Prostate gland (tissue), 2 donors: ENCODE data around the gene CTPS2.

Experiments used
- POLR2A ChIP-seq: fragments of 450-650 bp; IDR thresholded peaks from one replicate; pipeline ENCODE4 v1.6.1; 2016; ENCODE audit warnings: antibody characterized with exemption, mild to moderate bottlenecking
- TF ChIP-seq, protein P1 (sequence below), 4 experiments: fragments of 200-600 bp in 2 of 4; fragments of 450-650 bp in 2 of 4; sonication (generic) in 2 of 4; IDR thresholded peaks; 1 replicate in 3 of 4; 2 replicates in 1 of 4; pipeline ENCODE4 v1.5.1; 2016 to 2019; ENCODE audit warnings: antibody characterized with exemption in 4 of 4, mild to moderate bottlenecking in 2 of 4, moderate library complexity in 2 of 4

DNA sequence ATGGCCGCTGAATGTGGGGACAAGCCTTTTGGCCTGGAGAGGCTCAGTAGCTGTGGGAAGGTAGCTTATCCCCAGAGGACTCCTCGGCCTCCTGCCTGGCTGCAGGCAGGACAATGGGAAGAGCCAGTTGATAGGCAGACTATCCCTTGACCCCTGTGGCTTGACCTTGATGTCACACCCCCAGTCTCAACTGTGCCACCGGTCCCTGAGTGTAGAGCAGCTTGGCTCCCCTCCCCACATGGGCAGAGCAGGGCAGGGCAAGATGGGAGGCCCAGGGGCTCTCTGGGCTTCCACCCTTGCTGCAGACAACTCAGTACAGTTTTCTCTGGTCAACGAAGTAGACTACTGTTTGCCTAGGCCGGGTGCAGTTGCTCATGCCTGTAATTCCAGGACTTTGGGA is 32.6 kb upstream of the CTPS2 start:
- TF ChIP-seq, protein P1, sequence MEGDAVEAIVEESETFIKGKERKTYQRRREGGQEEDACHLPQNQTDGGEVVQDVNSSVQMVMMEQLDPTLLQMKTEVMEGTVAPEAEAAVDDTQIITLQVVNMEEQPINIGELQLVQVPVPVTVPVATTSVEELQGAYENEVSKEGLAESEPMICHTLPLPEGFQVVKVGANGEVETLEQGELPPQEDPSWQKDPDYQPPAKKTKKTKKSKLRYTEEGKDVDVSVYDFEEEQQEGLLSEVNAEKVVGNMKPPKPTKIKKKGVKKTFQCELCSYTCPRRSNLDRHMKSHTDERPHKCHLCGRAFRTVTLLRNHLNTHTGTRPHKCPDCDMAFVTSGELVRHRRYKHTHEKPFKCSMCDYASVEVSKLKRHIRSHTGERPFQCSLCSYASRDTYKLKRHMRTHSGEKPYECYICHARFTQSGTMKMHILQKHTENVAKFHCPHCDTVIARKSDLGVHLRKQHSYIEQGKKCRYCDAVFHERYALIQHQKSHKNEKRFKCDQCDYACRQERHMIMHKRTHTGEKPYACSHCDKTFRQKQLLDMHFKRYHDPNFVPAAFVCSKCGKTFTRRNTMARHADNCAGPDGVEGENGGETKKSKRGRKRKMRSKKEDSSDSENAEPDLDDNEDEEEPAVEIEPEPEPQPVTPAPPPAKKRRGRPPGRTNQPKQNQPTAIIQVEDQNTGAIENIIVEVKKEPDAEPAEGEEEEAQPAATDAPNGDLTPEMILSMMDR (IDR thresholded peaks at IDR 0.05) = no peak
- TF ChIP-seq POLR2A = no peak
